DMS 273 (cell line): ENCODE results near the gene TM7SF2.

ENCODE experiments used
- DNase-seq: peaks from one replicate; lab custom pipeline; 2025; ENCODE audit not compliant: unreplicated experiment; lab: John Stamatoyannopoulos, UW

Gene TM7SF2

GRCh38 chr11:65111744-65112545, at the start of gene TM7SF2:
TM7SF2 (plus strand) TSS chr11:65111872; CDS start chr11:65112016, 144 bp downstream.
- DNase-seq, result peak; percentile 95

DNA sequence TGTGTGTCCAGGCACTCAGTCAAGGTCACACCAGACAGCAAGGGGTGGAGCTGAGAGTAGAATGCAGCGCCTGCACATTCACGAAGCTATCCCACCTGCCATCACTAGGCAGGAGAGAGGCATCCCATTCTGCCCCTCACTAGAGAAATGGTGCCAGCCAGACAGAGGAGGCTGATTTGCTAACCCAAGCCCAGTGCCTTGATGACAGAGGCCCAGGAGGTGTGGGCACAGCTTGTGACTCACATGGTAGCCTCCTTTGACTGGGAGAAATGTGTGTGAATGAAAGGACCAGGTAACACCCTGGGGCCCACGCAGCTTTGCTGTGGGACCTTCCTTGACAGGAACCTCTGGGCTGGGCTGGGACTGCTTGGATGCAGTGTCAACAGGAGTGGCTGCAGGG, 48.1 kb upstream of the TM7SF2 start:
- no peak for DNase-seq

DNA sequence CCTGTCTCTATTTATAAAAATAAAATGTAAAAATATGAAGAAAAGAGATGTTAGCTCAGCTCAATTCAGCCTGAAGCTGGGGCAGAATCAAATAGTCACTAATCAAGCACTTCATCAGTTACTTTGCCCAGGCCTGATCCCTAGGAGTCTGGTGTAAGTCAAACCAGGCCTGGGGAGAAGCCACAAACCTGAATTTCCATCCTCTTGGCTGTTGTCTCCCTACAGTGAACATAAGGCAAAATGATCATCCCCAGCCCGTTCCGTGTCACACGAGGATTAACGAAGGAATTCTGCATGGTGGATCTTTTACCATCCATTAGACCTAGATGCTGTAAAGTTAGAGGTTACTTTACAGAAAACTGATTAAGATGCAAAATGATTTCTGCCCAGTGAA, 46.8 kb upstream of the TM7SF2 start:
- DNase-seq, result no peak

GRCh38 chr11:65065851-65066250, 45.8 kb upstream of the TM7SF2 start:
- DNase-seq, result no peak

- no peak for DNase-seq
These were observed 45.4 kb upstream of the TM7SF2 start for GRCh38 chr11:65066315-65066714.

DNA sequence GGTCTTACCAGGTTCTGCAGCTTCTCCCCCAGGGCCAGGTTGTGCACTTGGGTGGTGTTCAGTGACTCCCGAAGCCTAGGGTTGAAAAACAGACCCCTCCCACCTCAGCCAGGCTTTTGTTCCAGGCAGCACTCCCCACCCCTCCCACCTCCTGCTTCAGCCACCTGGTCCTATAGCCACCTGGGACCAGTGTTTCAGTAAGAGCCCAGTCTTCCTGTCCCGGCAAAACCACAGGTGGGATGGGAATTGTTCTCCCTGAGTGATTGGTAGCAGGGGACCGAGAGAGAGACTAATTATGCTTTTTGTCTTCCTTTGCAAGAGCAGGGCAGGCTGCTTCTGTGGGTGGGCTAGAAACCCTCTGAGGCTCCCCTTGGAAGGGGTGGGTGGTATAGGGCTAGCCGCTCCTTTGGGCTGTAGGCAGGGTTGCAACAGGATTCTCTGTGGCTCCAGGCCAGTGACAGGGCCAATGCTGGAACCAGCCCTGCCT, 44.8 kb upstream of the TM7SF2 start:
- DNase-seq, result no peak

DNA sequence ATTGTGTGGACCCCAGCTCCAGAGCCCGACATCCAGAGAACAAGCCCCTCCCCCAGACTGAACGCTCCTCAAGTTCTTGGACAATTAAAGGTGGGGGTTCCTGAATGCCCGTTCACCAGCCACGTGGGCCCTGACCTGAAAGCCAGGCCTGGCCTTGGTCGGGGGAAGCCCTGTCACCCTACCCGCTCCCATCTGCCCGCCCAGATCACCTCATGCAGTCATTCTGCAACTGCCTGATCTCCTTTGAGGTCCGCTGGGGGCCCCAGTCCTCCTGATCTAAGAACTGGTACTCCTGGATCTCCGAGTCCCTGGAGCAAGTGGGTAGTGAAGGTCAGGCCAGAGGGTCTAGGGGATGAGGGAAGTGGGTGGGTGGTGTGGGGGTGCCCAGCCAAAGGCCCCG, 44.2 kb upstream of the TM7SF2 start:
- no peak for DNase-seq

DNA sequence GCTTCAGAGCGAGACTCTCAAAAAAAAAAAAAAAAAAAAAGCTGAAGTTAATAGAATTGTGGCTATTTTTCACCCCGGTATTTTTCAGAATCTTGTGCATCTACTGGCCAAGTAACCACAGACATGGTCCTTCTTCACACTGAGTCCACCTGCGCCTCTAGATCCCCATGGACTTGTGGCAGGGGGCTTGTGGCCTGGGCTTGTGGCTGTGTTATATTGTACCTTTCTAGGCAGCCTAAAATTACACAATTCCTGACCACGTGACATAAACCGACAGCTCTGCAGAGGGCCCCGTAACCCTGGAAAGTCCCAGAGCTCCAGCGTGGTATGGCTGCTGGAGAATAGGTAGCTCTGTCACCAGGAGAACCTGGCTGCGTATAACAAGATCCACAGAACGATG, 42.5 kb upstream of the TM7SF2 start:
- no peak for DNase-seq

DNA sequence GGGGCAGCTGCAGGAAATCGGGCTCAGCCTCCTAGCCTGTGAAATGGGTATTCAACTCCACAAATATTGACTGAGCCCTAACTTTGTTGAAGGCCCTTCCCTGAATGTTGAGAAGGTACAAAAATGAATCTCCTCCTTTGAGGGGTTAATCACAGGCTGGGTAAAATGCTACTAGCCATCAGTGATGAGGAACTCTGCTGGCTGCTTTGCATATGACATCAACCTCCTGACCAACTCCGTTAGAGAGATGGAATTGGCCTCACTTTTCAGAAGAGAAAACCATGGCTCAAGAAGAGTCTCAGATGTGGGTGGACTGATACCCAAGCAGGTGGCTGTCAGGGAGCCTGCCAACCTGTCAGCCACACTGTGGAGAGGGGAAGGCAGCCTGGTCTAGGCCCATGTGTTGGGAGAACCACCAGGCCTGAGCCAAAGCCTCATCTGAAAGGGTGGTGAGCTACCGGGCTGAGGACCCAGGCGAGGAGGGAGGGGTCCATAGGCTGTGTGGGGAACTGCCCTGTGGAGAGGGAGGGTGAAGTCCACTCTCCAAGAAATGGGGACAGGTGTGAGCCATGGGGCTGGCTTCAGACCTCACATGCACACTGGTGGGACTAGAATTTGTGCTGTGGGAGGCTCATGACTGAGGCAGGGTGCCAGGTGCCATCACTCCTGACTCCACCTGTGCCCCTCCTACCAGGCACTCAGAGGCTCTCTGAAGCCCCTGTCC, 39.6 kb upstream of the TM7SF2 start:
- DNase-seq, result no peak

DNA sequence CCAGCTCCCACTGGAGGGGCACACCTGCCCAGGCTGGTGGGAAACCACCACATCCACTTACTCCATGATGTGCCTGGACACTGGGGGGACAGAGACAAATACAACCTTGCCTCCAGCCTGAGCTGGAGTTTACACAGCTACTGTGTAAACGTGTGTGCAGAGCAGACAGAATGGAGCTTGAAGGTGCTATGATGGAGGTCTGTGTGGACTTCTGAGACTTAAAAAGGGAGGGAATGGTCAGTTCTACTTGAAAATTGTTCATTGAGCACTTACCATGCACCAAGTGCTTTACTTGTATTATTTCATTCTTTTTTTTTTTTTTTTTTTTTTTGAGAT, 39.1 kb upstream of the TM7SF2 start:
- no peak for DNase-seq

DNA sequence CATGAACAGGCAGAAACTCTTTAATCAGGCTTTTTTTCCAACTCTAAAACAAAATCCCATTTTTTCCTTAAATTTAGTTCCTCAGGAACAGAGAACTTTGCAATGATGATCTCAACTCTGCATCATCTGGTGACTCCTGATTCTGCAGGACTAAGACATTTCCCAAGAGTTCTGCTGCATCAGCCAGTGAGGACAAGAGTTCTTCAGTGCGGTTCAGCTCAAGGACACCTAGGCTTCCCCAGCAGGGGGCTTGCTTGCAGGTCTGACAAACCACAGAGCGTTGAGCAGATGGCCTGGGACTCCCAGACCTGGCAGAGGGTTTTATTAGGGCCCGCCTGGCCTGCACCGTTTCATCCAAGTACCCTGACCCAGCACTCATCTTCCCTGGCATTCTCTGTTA, 34.2 kb upstream of the TM7SF2 start:
- DNase-seq, result peak; percentile 85

DNA sequence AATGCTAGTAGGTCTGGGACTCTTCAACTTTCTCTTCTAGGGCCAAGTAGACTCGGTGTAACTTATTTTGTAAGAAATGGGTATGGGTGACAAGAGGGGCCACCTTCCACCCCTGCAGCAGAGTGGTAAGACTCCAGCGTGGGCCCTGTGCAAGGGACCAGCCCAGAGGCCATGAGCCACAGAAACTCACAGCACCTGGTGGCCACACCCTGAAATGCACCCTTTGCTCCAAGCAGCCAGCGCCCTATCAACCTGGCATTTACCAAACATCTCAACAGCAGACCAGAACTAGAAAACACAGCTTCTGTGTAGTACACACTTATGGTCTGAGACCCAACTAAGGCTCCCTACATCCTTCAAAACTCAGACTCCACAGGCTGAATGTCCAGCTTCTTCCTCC, 33.5 kb upstream of the TM7SF2 start:
- peak; percentile 73 for DNase-seq

GRCh38 chr11:65078786-65079342, 32.8 kb upstream of the TM7SF2 start:
- DNase-seq, result no peak

DNA sequence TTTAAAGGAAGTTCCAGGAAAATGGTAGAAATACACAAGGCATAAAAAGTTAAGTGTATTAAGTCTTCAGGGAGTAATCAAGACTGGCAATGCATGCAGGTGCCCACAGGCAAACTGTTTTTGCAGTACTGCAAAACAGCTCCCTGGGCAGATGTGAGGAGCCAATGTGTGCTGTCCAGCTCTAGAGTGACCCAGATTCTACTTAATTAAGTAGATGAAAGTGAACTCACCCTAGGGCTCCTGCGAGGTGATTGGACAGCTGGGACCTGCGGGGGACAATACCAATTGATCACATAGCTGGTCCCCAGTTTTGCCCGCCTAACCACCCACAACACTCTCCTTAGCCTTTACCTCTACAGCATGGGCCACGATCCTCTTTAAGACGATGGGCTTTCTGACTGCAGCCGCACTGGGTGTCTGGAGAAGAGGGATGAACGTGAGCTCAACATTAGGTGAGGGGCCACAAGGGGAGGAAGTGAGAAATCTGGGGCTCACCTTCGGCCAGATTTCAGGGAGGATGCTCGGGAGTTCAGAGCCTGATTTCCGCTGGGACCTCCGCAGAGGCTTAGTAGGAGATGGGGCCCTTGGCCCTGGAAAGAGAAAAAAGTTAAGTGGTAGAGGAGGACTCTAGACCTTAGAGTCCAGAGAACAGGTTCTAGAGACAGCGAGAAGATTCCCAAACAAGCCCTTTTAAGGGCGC, 28.4 kb upstream of the TM7SF2 start:
- DNase-seq, result no peak

DNA sequence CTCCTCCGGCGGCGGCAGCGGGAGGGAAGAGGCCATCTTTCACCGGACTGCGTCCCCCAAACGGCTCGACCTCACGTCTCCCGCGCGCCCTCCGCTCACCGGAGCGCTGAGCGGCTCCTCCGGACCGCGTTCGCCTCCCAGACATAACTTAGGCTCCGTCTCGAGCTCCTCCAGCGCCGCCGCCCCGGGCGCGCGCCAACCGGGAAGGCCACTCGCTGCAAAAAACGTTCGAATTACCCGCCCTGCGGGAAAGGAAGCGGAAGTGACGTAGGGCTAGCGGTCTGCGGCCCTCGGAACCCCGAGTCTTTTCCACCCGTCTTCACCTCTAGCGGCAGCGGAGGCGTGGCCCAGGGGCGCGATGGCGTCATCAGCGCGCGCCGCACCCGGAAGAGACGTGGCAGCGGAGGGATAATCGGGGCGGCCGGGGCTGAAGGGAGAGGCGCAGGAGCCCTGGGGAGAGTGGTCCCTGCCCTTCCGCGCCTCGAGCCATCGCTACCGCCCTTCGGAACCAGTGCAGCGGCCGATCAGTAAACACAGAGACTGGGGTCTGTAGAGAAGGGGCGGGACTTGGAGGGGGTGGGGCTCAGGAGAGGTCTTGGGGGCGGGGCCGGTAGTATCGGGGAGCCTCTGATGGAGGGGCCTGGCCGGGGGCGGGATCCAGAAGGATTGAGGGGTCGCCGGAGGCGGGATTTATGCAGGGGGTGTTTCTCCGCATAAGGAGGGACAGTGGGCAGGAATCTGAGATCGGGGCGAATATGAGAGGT, 27.7 kb upstream of the TM7SF2 start, which contains the start of the genes CDCA5 and ZFPL1:
TSS of gene CDCA5 (minus strand) at position 207 of the 764 bp plus-strand sequence. CDS start at position 145, 62 bp downstream.
TSS of gene ZFPL1 (plus strand) at position 389 of the 764 bp plus-strand sequence. CDS start 477 bp downstream, outside the sequence.
- DNase-seq, result peak; percentile 97

- DNase-seq, result no peak
These were observed 26.9 kb upstream of the TM7SF2 start for GRCh38 chr11:65084598-65085375.

- DNase-seq, result no peak
These were observed 26.2 kb upstream of the TM7SF2 start for GRCh38 chr11:65085446-65085845.

DNA sequence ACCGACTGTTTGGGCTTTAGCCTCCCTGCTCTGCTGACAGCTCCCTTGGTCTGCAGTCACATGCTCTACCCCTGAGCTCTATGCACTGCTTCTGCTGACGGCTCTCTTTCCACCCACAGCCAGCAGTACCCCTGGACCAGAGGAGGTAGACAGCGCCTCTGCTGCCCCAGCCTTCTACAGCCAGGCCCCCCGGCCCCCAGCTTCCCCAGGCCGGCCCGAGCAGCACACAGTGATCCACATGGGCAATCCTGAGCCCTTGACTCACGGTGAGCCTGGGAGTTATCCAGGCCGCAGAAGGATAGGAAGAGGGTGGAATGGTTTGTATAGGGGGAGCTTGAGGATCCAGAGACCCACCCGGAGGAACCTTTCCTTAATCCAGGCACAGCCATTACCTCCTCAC, 24.9 kb upstream of the TM7SF2 start:
- DNase-seq, result no peak

GRCh38 chr11:65087216-65087615, 24.5 kb upstream of the TM7SF2 start:
- DNase-seq, result no peak

GRCh38 chr11:65087827-65088226, 23.8 kb upstream of the TM7SF2 start:
- no peak for DNase-seq
